Activated naive CD4-positive, alpha-beta T cell treated with anti-CD3 and anti-CD28 coated beads, Interleukin-2, amount 50 U/mL, for 16 hours (primary cell): ENCODE results near the gene CTBP2.

Experiments used
- DNase-seq: peaks from one replicate; pipeline ENCODE4 v3.0.0-alpha.2; 2020

The CTBP2 gene

GRCh38 chr10:125141860-125142484 lies 18.4 kb downstream of the CTBP2 start:
- DNase-seq = no peak

GRCh38 chr10:125141150-125141859 lies 19.1 kb downstream of the CTBP2 start:
- DNase-seq = no peak

- no peak for DNase-seq
Measured at GRCh38 chr10:125140151-125140550, 20.2 kb downstream of the CTBP2 start.

GRCh38 chr10:125137601-125138438 lies 22.5 kb downstream of the CTBP2 start:
- DNase-seq = no peak

GRCh38 chr10:125136087-125136486 lies 24.3 kb downstream of the CTBP2 start:
- DNase-seq = no peak

GRCh38 chr10:125135771-125136035 lies 24.7 kb downstream of the CTBP2 start:
- no peak for DNase-seq

GRCh38 chr10:125134916-125135770 lies 25.2 kb downstream of the CTBP2 start:
- DNase-seq = no peak

GRCh38 chr10:125134483-125134848 lies 25.9 kb downstream of the CTBP2 start:
- DNase-seq = no peak

- no peak for DNase-seq
Measured at GRCh38 chr10:125133696-125134482, 26.5 kb downstream of the CTBP2 start.

- DNase-seq = no peak
Measured at GRCh38 chr10:125132344-125132743, 28.0 kb downstream of the CTBP2 start.

GRCh38 chr10:125130916-125131315 lies 29.4 kb downstream of the CTBP2 start:
- DNase-seq = no peak

GRCh38 chr10:125130260-125130659 lies 30.1 kb downstream of the CTBP2 start:
- no peak for DNase-seq

GRCh38 chr10:125129076-125129458 lies 31.3 kb downstream of the CTBP2 start:
- no peak for DNase-seq

- DNase-seq = no peak
Measured at GRCh38 chr10:125128397-125129075, 31.8 kb downstream of the CTBP2 start.

- DNase-seq = no peak
Measured at GRCh38 chr10:125127986-125128385, 32.4 kb downstream of the CTBP2 start.

- DNase-seq = no peak
Measured at GRCh38 chr10:125127110-125127509, 33.3 kb downstream of the CTBP2 start.

- no peak for DNase-seq
Measured at GRCh38 chr10:125125951-125126735, 34.2 kb downstream of the CTBP2 start.

GRCh38 chr10:125124907-125125306 lies 35.5 kb downstream of the CTBP2 start:
- no peak for DNase-seq

GRCh38 chr10:125124115-125124487 lies 36.3 kb downstream of the CTBP2 start:
- DNase-seq = no peak

- DNase-seq = no peak
Measured at GRCh38 chr10:125123476-125124114, 36.8 kb downstream of the CTBP2 start.
